GM19372 (cell line): Measurements from ENCODE around the gene KIAA1217.

Source experiments
- ATAC-seq: cut with Tn5 transposase; IDR thresholded peaks from one replicate; pipeline ENCODE4 v1.9.1; 2021; ENCODE audit warnings: mild to moderate bottlenecking, low read depth, moderate library complexity; ENCODE audit not compliant: unreplicated experiment

Gene KIAA1217

DNA sequence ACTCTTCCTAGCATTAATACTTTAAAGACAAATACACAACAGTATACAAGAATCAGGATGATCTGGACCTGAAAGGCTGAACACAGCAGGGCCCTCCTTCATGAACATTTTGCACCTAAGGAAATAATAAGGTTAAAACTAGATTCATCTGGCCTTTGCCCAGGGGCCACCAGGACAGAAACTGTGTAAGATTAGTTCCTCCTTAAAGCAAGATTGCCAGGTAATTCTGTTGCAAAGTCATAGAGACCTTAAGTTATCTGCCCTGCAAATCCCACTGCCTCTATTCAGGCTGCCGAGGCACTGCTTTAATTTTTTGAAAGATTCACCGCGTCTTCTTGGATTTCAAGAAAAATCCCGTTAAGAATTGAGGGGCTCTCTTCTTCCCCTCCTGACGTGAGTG is 1.6 kb upstream of the KIAA1217 start:
- ATAC-seq: no peak

- ATAC-seq: no peak
Observed at GRCh38 chr10:24207781-24208611, 942 bp upstream of the KIAA1217 start.

GRCh38 chr10:24209432-24209771 is 464 bp downstream of the KIAA1217 start:
- no peak for ATAC-seq

GRCh38 chr10:24209946-24210491 is 1.1 kb downstream of the KIAA1217 start:
- peak; percentile 49 for ATAC-seq

DNA sequence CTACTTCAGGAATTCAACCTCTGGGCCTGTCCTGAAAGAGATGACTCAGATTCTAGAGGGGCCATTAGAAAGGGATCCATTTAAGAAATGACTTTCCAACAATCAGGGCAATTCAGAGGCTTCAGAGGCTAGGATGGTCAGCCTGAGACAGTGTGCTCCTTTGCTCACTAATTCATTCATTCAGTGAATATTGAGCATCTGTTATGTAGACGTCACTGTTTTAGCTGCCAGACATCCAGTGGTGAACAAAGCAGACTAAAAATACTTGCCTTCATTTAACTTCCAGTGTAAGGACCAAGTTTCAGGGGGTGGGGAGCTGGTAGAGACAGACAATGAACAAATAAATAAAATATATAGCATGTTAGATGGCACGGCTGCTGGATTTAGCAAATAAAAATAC is 1.6 kb downstream of the KIAA1217 start:
- no peak for ATAC-seq

DNA sequence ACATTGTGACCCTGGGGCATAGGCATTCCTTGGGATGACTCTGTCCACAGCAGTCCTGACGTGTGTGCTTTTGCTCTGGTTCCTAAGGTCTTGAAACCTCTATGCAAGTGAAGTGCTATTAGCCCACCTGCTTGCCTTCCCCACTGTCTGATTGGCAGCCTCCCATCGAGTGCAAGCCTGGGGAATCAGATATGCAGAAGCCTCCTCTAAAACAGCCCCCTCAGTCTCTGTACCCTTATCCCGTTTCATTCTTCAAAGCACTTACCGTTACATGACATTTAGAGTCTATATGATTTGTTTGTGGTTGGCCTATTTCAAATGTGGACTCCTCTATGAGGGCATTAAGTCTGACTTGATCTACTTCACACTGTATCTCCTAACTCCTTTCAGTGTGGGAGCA is 4.3 kb downstream of the KIAA1217 start:
- ATAC-seq: no peak

GRCh38 chr10:24213881-24214280 is 4.9 kb downstream of the KIAA1217 start:
- ATAC-seq: no peak

DNA sequence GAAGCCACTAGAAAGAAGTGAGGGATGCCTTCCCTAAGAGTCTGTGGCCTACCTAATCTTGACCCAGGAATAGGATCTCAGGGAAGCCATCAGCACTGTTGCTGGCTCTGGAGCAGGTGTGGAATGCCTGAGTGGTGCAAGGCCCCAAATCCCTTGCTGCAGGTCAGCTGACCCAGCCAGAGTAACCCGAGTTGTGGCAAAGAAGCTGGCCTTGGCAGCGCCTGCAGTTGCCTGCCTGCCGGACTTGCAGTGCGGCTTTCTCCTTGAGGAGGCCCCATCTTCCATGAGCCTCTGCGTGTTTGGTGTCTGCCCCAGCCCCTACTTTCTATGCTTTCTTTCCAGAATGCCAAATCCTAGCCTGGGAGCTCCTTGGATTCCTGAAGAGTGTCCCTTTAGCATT is 5.8 kb downstream of the KIAA1217 start:
- no peak for ATAC-seq

GRCh38 chr10:24215196-24215595 is 6.3 kb downstream of the KIAA1217 start:
- no peak for ATAC-seq

DNA sequence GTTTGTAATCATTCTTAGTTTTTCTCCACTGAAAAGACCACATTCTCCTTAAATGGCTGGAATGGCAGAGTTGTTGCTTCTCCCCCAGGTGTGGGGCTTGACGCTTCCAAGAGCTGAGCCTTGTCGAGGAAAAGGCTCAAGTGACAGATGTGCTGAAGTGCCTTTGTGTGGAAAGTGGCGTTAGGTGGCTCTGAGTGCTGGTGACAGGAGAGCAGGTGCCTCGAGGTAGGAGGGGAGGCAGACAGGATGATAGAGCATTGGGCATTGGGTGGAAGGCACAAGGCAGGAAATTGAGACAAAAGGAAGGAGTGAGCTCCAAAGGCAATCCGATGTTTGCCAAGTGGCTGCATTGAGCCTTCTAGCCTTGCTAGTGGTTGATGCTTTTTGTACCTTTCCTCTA is 6.7 kb downstream of the KIAA1217 start:
- no peak for ATAC-seq

DNA sequence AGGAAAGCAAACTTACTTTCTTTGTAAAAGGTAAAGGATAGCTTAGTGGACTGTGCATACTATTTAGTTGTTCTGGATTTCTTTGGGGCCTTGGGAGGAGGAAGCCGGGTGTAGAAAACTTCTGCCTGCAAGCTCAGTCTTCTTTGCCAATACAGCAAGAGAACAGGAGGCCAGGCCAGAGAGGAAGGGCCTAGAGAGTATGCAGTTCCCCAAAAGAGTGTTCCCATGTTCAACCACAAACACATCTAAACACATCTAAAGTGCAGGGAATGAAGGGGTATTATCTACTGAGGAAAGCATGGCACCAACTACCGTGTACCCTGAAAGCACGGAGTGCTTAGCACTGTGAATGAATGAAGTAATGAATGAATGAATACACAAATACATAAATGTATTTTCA is 11.0 kb downstream of the KIAA1217 start:
- ATAC-seq: no peak

GRCh38 chr10:24223341-24223740 is 14.4 kb downstream of the KIAA1217 start:
- ATAC-seq: no peak

- ATAC-seq: no peak
Observed at GRCh38 chr10:24223953-24224352, 15.0 kb downstream of the KIAA1217 start.

DNA sequence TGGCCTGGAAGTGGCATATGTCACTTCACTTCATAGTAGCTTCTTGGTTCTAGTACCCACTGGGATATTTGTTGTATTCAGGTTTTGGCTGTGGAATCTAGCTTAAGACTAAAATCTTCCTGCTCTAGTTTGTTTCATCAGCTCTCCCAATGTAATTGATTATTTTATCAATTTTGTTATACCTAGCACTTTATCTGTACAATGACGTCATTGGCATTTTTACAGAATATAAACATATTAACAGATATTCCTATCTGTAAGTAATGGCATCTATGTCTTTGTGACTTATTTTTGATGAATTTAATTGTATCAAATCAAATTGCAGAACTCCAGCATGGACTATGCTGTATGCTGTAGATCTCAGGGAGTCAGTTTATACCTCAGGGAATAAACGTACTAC is 19.7 kb downstream of the KIAA1217 start:
- ATAC-seq: no peak

- no peak for ATAC-seq
Observed at GRCh38 chr10:24229909-24230308, 21.0 kb downstream of the KIAA1217 start.

DNA sequence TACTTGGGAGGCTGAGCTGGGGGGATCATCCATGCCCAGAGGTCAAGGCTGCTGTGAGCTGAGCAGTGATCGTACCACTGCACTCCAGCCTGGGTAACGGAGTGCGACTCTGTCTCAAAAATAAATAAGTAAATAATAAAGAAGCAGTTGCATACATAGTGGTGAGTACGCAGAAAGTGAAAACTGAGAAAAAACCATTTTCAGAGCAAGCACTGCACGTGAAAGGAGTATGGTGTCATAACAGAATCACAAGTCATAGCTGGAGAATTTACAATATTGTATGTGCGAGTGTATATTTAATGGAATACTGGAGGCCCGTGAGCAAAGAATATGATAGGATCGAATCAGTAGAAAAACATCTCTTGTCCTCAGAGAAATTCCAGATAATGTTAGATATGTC is 22.3 kb downstream of the KIAA1217 start:
- ATAC-seq: no peak

DNA sequence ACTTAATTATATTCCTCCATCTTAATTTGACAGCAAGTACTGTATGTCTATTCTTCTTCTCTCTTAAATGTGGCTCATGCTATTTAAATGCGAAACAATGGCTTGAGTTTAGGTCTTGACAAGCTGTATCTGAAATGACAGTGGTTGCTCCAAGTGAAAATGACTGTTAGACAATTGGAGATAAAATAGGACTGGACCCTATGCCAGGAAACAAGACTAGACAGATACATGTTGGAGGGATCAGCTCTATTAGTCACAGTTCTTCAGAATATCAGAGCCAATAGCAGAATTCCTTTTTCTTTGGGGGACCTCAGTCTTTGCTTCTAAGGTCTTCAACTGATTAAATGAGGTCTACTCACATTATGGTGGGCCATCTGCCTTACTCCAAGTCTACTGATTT is 25.8 kb downstream of the KIAA1217 start:
- ATAC-seq: no peak

DNA sequence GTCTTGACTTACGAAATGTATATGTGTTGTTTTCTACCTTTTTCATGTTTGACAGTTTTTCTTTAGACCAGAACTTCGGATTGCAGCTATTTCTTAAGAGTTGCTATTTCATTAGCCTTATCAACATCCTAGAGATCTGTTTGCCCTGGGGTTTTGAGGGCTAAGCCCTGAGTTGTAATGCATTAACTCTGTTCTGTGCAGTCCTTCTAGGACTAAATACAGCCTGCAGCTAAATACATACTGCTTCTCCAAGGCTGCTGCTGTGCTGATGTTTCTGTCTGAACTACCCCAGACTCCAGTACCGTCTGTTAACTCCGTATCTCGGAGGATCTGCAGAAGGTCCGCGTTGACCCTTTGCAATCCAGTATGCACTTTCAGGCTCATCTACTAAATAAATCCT is 26.5 kb downstream of the KIAA1217 start:
- ATAC-seq: no peak

GRCh38 chr10:24237801-24238395 is 29.0 kb downstream of the KIAA1217 start:
- no peak for ATAC-seq

GRCh38 chr10:24238519-24239247 is 29.7 kb downstream of the KIAA1217 start:
- ATAC-seq: no peak

DNA sequence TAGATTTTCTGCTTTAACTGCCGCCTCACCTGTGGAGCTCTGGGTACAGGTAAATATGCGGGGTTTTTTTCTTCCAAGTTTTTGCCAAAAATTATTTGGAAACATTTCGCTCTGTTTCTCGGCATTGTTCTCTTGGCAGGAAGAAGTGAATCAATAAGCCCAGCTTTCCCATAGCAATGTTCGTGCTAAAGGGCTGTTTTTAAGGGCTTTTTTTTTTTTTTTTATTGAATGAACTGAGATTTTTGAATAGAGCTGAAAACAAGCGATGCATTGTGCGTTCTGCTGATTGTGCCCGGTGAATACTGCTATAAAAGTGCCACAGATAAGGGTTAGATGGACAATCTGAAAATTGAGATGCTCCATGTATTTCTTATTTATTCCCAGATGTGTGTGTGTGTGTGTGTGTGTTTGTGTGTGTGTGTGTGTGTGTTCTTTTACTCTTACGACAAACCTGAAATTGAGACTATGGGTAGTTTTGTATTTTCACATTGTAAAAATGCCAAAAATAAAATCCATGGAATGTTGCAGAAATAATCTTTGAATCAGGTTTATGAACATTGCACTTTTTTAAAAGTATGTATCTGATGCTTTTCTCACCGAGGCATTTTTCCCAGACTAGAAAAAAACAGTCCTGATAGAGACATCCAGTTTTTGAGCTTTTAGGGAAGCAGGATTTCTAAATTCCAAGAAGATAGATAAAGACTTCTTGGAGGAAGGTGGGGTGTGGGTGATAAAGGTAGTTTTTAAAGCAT is 30.5 kb downstream of the KIAA1217 start:
- no peak for ATAC-seq
